ENCODE measurements around the gene EPG5. TPM values are rescaled to one million over a fixed set of nuclear protein-coding genes. Genes with fewer than 3 reads are reported as not detected.
A peak's percentile ranks its signal among the peaks of the same experiment; 100 is the strongest.

Gene EPG5

GRCh38 chr18:45805551-45805950 lies 161.6 kb downstream of the EPG5 start:
- Histone ChIP-seq H2BK12ac (ENCODE audit: low read length) (no peak overlapping the region), H3K14ac (ENCODE audit: low read length) (no peak overlapping the region), H3K18ac (ENCODE audit: low read length) (no peak overlapping the region), H3K27ac (replicated peaks; ENCODE audit: low read length) (no peak overlapping the region), H3K9me3 (replicated peaks in 1 of 2; ENCODE audit: control insufficient read depth in 2 of 2, insufficient read depth in 1 of 2, low read depth in 1 of 2, low read length in 2 of 2) (peaks cover 0 to 5% of the 10 kb centered on the region in 2 donors), H3K9ac (ENCODE audit: low read depth, low read length, poor library complexity) (no peak overlapping the region), H4K8ac (ENCODE audit: low read depth, low read length) (no peak overlapping the region), H2BK120ac (ENCODE audit: low read depth, low read length) (no peak overlapping the region), H3K4ac (ENCODE audit: low read length) (no peak overlapping the region), H3K4me2 (ENCODE audit: insufficient read depth, low read length, poor library complexity, severe bottlenecking) (no peak overlapping the region), H2AK5ac (ENCODE audit: low read depth, low read length) (no peak overlapping the region), H3K36me3 (replicated peaks in 1 of 2; ENCODE audit: control insufficient read depth in 2 of 2, insufficient read depth in 2 of 2, low read length in 2 of 2) (no peaks in the 10 kb centered on the region), H3K4me1 (ENCODE audit: control insufficient read depth in 2 of 2, insufficient read depth in 1 of 2, low read depth in 1 of 2, low read length in 2 of 2) (no peaks in the 10 kb centered on the region), H3K27me3 (ENCODE audit: control insufficient read depth in 3 of 3, insufficient read depth in 3 of 3, low read depth in 1 of 3, low read length in 3 of 3) (no peaks in the 10 kb centered on the region), H2BK5ac (ENCODE audit: low read length) (no peak overlapping the region), H2BK15ac (ENCODE audit: low read length) (no peak overlapping the region), H4K91ac (ENCODE audit: low read depth, low read length, poor library complexity) (no peak overlapping the region), H3K79me1 (ENCODE audit: low read depth, low read length) (no peaks in the 10 kb centered on the region), H2AFZ (ENCODE audit: low read length) (no peak overlapping the region), H3K23ac (ENCODE audit: low read depth, low read length, poor library complexity) (no peak overlapping the region), H3K4me3 (ENCODE audit: low read length in 2 of 2) (no peak overlapping the region)
- DNase-seq (ENCODE audit: low spot score), result no peak

GRCh38 chr18:45802814-45803492 lies 164.2 kb downstream of the EPG5 start:
- H3K27me3 ChIP-seq (ENCODE audit: control insufficient read depth in 3 of 3, insufficient read depth in 3 of 3, low read depth in 1 of 3, low read length in 3 of 3), result no peaks in the 10 kb centered on the region
- no peak for DNase-seq (ENCODE audit: low spot score)
- no peak overlapping the region for H2AK5ac ChIP-seq (ENCODE audit: low read depth, low read length)
- H3K79me1 ChIP-seq (ENCODE audit: low read depth, low read length), result no peaks in the 10 kb centered on the region
- no peak overlapping the region for H2BK12ac ChIP-seq (ENCODE audit: low read length)
- H3K4me2 ChIP-seq (ENCODE audit: insufficient read depth, low read length, poor library complexity, severe bottlenecking), result no peak overlapping the region
- H3K18ac ChIP-seq (ENCODE audit: low read length), result no peak overlapping the region
- no peak overlapping the region for H2AFZ ChIP-seq (ENCODE audit: low read length)
- H3K9ac ChIP-seq (ENCODE audit: low read depth, low read length, poor library complexity), result no peak overlapping the region
- no peak overlapping the region for H2BK5ac ChIP-seq (ENCODE audit: low read length)
- H3K4ac ChIP-seq (ENCODE audit: low read length), result no peak overlapping the region
- no peak overlapping the region for H3K27ac ChIP-seq (replicated peaks; ENCODE audit: low read length)
- no peaks in the 10 kb centered on the region for H3K4me1 ChIP-seq (ENCODE audit: control insufficient read depth in 2 of 2, insufficient read depth in 1 of 2, low read depth in 1 of 2, low read length in 2 of 2)
- peaks cover 0 to 5% of the 10 kb centered on the region in 2 donors for H3K9me3 ChIP-seq (replicated peaks in 1 of 2; ENCODE audit: control insufficient read depth in 2 of 2, insufficient read depth in 1 of 2, low read depth in 1 of 2, low read length in 2 of 2)
- H2BK15ac ChIP-seq (ENCODE audit: low read length), result no peak overlapping the region
- H4K91ac ChIP-seq (ENCODE audit: low read depth, low read length, poor library complexity), result no peak overlapping the region
- no CpG with 5 or more reads among the region's 2 CpGs for whole genome bisulfite sequencing, 2 donors (ENCODE audit: extremely low coverage in 2 of 2, insufficient read length in 2 of 2, insufficient replicate concordance in 1 of 2)
- H2BK120ac ChIP-seq (ENCODE audit: low read depth, low read length), result no peak overlapping the region
- H3K23ac ChIP-seq (ENCODE audit: low read depth, low read length, poor library complexity), result no peak overlapping the region
- H3K36me3 ChIP-seq (replicated peaks in 1 of 2; ENCODE audit: control insufficient read depth in 2 of 2, insufficient read depth in 2 of 2, low read length in 2 of 2), result no peaks in the 10 kb centered on the region
- no peak overlapping the region for H3K14ac ChIP-seq (ENCODE audit: low read length)
- no peak overlapping the region for H4K8ac ChIP-seq (ENCODE audit: low read depth, low read length)
- no peak overlapping the region for H3K4me3 ChIP-seq (ENCODE audit: low read length in 2 of 2)

GRCh38 chr18:45801416-45802004 lies 165.6 kb downstream of the EPG5 start:
- Histone ChIP-seq H3K4ac (ENCODE audit: low read length) (no peak overlapping the region), H3K79me1 (ENCODE audit: low read depth, low read length) (no peaks in the 10 kb centered on the region), H3K4me1 (ENCODE audit: control insufficient read depth in 2 of 2, insufficient read depth in 1 of 2, low read depth in 1 of 2, low read length in 2 of 2) (no peaks in the 10 kb centered on the region), H2BK12ac (ENCODE audit: low read length) (no peak overlapping the region), H2AK5ac (ENCODE audit: low read depth, low read length) (no peak overlapping the region), H3K9me3 (replicated peaks in 1 of 2; ENCODE audit: control insufficient read depth in 2 of 2, insufficient read depth in 1 of 2, low read depth in 1 of 2, low read length in 2 of 2) (peaks cover 0 to 5% of the 10 kb centered on the region in 2 donors), H2AFZ (ENCODE audit: low read length) (no peak overlapping the region), H3K9ac (ENCODE audit: low read depth, low read length, poor library complexity) (no peak overlapping the region), H2BK120ac (ENCODE audit: low read depth, low read length) (no peak overlapping the region), H4K8ac (ENCODE audit: low read depth, low read length) (no peak overlapping the region), H3K23ac (ENCODE audit: low read depth, low read length, poor library complexity) (no peak overlapping the region), H3K27me3 (ENCODE audit: control insufficient read depth in 3 of 3, insufficient read depth in 3 of 3, low read depth in 1 of 3, low read length in 3 of 3) (no peaks in the 10 kb centered on the region), H2BK15ac (ENCODE audit: low read length) (no peak overlapping the region), H3K27ac (replicated peaks; ENCODE audit: low read length) (no peak overlapping the region), H3K14ac (ENCODE audit: low read length) (no peak overlapping the region), H2BK5ac (ENCODE audit: low read length) (no peak overlapping the region), H3K36me3 (replicated peaks in 1 of 2; ENCODE audit: control insufficient read depth in 2 of 2, insufficient read depth in 2 of 2, low read length in 2 of 2) (no peaks in the 10 kb centered on the region), H3K4me3 (ENCODE audit: low read length in 2 of 2) (peak overlapping the region in 1 of 2 donors; percentile 64), H3K4me2 (ENCODE audit: insufficient read depth, low read length, poor library complexity, severe bottlenecking) (no peak overlapping the region), H3K18ac (ENCODE audit: low read length) (no peak overlapping the region), H4K91ac (ENCODE audit: low read depth, low read length, poor library complexity) (no peak overlapping the region)
- no peak for DNase-seq (ENCODE audit: low spot score)
- WGBS, 2 donors (ENCODE audit: extremely low coverage in 2 of 2, insufficient read length in 2 of 2, insufficient replicate concordance in 1 of 2), result no CpG with 5 or more reads among the region's 1 CpG

Small RNA genes lying within 50 kb of the gene (small RNA-seq; reads per million reads assigned to genes)
- gene RN7SKP26 (ENCODE audit: insufficient read depth), result not detected
